Measurements from ENCODE around the gene PLS3. TPM values are rescaled to one million over a fixed set of nuclear protein-coding genes. Genes with fewer than 3 reads are reported as not detected.

Gene PLS3
- total and polyA plus RNA-seq, 2 of the 4 experiments (the other 2 are of a cell fraction) = 158 to 252 TPM

GRCh38 chrX:115518113-115518512 lies 42.9 kb upstream of the PLS3 start:
- Histone ChIP-seq H3K4me3 (ENCODE audit: insufficient read depth, low read depth, low read length) (no peak overlapping the region), H2AK5ac (ENCODE audit: low read depth, low read length) (no peak overlapping the region), H2BK120ac (ENCODE audit: low read depth, low read length) (no peak overlapping the region), H4K5ac (ENCODE audit: low read depth, low read length) (no peak overlapping the region), H3K23ac (ENCODE audit: low read depth, low read length) (no peak overlapping the region), H3K14ac (replicated peaks; ENCODE audit: low read depth, low read length) (no peak overlapping the region), H3K27me3 (ENCODE audit: control insufficient read depth, insufficient read depth, low read length) (no peaks in the 10 kb centered on the region; the same call in none of the 2 replicates), H2BK5ac (ENCODE audit: low read depth, low read length, poor library complexity, severe bottlenecking) (no peak overlapping the region), H4K8ac (ENCODE audit: low read depth in 2 of 2, low read length in 2 of 2) (no peak overlapping the region), H2BK15ac (ENCODE audit: low read depth, low read length) (no peak overlapping the region), H3K36me3 (ENCODE audit: control insufficient read depth, insufficient read depth, low read length) (no peaks in the 10 kb centered on the region), H3K4me1 (ENCODE audit: control insufficient read depth, insufficient read depth, low read length) (no peaks in the 10 kb centered on the region), H2AK9ac (replicated peaks; ENCODE audit: low read depth, low read length, poor library complexity) (no peak overlapping the region), H3K9me3 (ENCODE audit: control insufficient read depth, insufficient read depth, low read length) (peaks cover 2% of the 10 kb centered on the region; the same call in 1 of the 2 replicates), H3K4me2 (ENCODE audit: low read depth, low read length) (no peak overlapping the region), H2BK20ac (ENCODE audit: low read depth, low read length) (no peak overlapping the region), H3K9me1 (ENCODE audit: insufficient read depth, low read length) (no peaks in the 10 kb centered on the region), H3K27ac (ENCODE audit: insufficient read depth, low read length) (no peak overlapping the region), H3K18ac (ENCODE audit: low read depth, low read length) (no peak overlapping the region), H4K91ac (ENCODE audit: insufficient read depth, low read depth, low read length) (no peak overlapping the region), H3K79me1 (ENCODE audit: low read depth in 1 of 2, low read length in 2 of 2) (no peaks in the 10 kb centered on the region), H3K56ac (ENCODE audit: extremely low read depth, insufficient read depth, low read length) (no peak overlapping the region), H4K20me1 (ENCODE audit: insufficient read depth, low read length) (no peaks in the 10 kb centered on the region), H2AFZ (replicated peaks; ENCODE audit: low read length, poor library complexity) (no peak overlapping the region), H3K4ac (ENCODE audit: low read depth, low read length) (no peak overlapping the region), H3K9ac (ENCODE audit: low read depth, low read length) (no peak overlapping the region)
- intact Hi-C loops (cut with micrococcal nuclease) (no loop called here), dilution Hi-C loops (cut with HindIII; ENCODE audit: low sequenced_read_pairs, unreplicated experiment) (no loop called here), in situ Hi-C loops (cut with MboI; ENCODE audit: low sequenced_read_pairs) (no loop called here)
- ATAC-seq (ENCODE audit: low read depth) = no peak
- no peak for DNase-seq
- ChIA-PET POLR2A (ENCODE audit: unreplicated experiment) (no interaction called here), CTCF (no interaction called here)
- no TSS peak for BruUV-seq (replicated peaks)
- peak; percentile 55; the same call in 1 of the 2 replicates for TF ChIP-seq MAFK (IDR thresholded peaks at IDR 0.05; ENCODE audit: low read depth, low read length)
- no peak for TF ChIP-seq SMC3 (IDR thresholded peaks at IDR 0.05; ENCODE audit: low read depth, low read length)
- no CpG with 5 or more reads among the region's 2 CpGs for WGBS, 2 experiments (ENCODE audit: extremely low coverage in 2 of 2, insufficient read length in 1 of 2)

Data from IMR-90 (cell line).